Activated CD8-positive, alpha-beta memory T cell treated with anti-CD3 and anti-CD28 coated beads, Interleukin-2, amount 50 U/mL, for 24 hours (primary cell): ENCODE measurements around the gene UMODL1.

Source experiments
- DNase-seq: peaks from one replicate; pipeline ENCODE4 v3.0.0-alpha.2; 2020; ENCODE audit errors: extremely low read depth

Gene UMODL1

DNA sequence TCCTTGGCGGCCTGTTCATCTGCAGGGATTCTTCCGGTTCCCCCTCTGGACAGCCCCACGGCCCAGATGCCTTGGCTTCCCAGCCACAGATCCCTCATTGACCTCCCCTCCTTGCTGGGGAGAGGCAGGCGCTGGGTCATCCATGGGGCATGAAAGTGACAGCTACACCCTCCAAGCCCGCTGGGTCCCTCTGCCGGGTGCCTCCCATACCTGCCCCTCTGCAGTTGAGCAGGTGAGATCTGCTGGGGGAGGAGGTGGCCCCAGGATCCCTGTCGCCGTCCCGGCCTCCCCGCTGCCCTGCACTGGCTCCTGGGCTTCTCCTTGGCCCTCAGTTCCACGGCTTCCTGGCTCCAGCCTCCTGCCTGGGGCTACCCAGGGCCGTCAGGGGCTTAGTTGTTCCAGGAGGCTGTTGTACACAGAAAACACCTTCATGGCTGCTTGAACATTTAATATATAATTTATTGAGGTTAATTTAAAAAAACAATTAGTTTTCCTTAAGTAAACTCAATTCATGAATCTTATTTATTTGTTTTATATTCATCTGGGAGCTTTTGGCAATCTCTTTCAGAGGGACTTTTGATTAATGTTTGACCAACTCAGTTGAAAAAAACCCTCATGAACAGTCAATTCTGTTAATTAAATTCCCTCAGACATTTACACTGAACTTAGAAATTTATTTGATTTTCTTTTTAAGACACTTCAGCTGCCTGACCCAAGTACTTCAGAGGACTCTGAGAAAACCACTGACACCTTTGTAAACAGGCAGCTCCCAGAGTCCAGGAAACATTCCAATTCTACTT, 80.2 kb downstream of the UMODL1 start:
- DNase-seq = no peak

DNA sequence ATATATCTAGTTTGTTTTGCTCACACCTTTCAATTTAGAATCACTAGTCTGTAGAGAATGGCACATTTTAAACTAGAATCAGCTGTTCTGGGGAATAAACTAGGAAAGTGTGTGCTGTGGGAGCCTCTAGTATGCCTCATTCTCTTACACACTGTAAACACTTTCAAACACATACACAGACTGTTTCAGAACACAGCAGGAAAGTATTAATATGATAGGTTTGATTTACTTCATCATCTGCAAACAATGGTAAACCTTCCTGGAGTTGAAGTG, 80.8 kb downstream of the UMODL1 start:
- DNase-seq = no peak

DNA sequence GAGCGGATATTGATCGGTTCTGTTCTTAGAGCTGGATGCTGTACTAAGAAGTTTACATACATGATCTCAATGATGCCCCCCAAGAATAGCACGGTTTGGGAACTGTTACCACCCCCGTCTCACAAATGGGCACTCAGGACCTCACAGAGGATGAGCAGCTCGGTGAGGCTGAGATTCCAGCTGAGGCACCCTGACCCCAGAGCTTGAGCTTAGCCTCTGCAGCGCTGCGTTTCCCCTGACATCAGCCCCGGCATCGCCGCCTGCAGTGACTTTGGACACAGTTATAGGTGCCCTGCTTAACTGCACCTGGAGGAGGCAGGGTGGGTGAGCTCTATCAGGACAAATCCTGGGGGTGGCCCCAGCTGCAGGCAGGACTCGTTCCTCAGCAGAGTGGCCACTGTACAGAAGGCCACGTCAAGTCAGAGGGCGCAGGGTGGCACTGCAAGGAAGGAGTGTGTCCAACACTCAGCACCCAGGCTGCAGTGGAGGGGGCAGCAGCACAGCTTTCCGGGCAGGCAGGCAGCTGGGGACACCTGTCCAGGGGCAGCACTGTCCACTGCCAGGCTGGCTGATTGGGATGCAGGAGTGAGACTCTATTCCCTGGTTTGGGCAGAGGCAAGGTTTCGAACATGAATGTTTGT, 82.0 kb downstream of the UMODL1 start:
- no peak for DNase-seq

GRCh38 chr21:42153746-42154145, 82.6 kb downstream of the UMODL1 start:
- DNase-seq = no peak

- no peak for DNase-seq
These were observed 83.3 kb downstream of the UMODL1 start for GRCh38 chr21:42154237-42155044.

DNA sequence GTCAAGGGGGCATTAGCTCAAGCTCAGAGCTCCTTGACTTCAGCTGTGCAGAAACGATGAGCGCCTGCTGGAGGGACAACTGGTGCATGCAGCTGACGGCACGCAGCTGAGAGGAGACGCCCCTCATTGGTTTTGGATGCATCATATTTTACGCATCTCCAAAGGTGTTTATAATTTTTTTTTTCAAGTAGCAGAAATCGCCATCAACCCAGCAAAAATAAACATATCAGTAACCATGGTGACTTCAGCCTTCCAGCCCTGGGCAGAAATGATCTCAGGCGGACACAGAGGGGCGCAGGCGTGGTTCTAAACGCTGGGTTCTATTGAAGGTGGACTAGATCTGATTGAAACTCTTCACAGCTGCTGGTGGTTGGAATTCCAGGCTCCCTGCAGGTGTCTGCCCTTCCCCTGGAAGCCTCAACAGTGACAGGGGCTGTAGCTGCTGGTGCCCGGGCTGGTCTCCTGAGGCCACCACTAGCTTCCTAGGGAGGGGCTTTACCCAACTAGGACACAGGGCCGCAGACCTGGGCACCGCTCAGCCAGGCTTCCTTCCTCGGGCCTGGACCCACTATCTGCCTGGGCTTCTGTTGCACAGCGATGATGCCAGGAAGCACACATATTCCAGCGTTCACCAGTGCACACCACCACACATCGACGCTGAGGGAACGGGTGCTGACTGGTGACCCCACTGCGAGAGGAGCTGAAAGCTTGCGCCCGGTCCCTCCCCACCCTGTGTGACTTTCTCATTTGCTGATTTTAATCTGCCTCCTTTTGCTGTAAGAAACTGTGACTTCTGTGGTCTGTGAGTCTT, 84.1 kb downstream of the UMODL1 start:
- DNase-seq = no peak

DNA sequence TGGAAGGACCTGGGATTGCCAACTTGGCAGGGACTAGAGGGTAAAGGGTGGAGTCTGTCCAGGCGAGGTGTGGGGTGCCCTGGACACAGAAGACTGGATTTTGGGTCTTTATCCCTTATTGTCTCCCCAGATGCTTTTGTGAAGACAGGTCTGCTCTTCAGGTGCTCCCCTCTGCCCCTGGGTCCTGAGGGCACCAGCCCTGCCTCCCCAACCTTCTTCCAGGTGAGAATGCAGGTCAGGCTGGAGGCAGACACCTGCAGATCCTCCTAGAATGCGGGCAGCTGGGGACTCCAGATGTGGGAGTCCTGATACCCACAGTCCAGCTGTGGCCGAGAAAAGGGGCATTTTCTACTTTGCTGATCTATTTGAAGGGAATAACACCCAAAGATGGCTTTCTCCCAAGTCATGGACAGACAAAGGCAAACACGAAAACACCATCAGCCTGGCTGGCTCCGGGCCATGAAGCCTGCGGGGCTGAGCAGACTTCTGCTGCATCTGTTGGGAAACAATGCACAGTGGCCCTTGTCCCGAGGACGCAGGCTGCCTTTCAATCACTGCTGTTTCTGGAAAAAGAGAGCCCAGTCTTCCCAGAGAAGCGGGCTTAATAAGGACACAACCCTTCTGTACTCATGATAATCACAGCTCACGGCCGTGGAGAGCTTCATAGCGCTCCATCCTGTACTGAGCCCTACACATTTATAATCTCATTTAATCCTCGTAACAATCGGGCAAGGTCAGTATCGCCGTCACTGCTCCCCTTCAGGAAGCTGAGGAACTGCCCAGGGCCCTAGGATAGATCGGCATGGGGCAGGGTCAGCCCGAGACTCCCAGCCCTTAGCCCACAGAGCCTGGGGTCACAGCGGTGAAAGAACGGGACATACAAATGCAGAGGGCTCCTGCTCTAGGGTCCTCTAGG, 85.8 kb downstream of the UMODL1 start:
- no peak for DNase-seq

GRCh38 chr21:42157606-42158310, 86.6 kb downstream of the UMODL1 start:
- DNase-seq = no peak

GRCh38 chr21:42158846-42159245, 87.7 kb downstream of the UMODL1 start:
- no peak for DNase-seq

GRCh38 chr21:42159560-42160110, 88.5 kb downstream of the UMODL1 start:
- DNase-seq = no peak

DNA sequence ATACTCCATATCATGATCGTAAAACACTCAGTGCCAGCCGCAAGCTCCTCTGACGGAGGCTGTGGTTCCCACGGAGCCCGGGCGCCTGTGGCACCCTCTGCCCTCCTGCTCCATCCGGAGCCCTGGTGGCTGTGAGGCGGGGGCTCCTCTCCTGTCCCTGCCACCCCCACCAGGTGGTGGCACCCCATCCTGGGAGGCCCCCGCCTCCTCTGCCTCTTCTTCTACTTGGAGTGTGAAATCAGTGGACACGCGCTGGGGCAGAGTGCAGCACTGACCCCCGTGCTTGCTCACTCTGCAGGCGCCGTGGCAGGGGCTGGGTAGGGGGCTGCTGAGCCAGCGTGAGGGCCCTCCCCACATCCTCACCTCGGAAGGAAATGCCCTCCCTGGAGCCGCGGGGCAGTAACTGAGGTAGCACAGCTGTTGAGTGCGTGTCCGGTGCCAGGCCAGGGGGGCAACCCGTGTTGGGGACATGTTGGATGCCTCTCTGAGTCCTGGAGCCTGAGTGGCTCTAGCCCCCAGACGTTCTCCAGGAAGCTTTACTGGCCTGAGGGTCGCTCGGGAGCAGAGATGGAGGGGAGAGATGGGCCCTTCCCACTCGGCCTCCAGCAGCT, 89.1 kb downstream of the UMODL1 start:
- DNase-seq = no peak

DNA sequence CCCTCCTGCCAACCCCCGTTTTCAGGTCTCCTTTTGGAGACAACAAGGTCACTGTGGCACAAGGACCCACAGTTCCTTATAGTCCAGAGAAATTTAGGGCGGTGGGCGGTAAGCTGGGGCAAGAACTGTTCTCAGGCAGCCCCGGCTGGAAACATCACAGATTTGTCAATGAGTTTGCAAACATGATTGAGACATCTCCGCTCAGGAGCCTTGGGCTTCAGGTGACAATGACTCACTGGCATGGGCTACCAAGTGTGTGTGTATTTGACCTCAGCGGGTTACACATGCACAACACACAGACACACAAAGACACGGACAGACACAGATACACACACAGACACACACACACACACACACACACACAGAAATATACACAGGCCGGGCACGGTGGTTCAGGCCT, 89.6 kb downstream of the UMODL1 start:
- DNase-seq = no peak

DNA sequence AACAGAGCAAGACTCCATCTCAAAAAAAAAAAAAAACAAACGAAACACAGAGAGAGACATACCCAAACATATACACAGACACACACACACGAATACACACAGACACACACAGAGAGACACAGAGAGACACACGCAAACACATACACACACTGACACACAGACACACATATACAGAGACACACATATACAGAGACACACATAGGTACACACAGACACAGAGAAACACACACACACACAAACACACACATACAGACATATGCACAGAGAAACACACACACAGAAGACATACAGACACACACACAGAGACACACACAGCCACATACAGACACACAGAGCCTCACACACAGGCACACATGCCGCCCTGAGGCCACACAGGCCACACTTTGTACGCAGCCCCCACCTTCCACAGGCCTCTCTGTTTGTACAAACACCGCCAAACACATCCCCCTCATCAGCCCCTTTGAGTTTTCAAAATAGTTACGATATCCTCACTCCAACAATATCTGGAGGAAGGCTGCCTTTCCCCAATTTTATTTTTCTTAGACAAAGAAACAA, 90.4 kb downstream of the UMODL1 start:
- DNase-seq = no peak

- no peak for DNase-seq
These were observed 91.0 kb downstream of the UMODL1 start for GRCh38 chr21:42161956-42162681.

GRCh38 chr21:42162831-42163510, 91.9 kb downstream of the UMODL1 start:
- no peak for DNase-seq

- no peak for DNase-seq
These were observed 92.4 kb downstream of the UMODL1 start for GRCh38 chr21:42163511-42163863.

DNA sequence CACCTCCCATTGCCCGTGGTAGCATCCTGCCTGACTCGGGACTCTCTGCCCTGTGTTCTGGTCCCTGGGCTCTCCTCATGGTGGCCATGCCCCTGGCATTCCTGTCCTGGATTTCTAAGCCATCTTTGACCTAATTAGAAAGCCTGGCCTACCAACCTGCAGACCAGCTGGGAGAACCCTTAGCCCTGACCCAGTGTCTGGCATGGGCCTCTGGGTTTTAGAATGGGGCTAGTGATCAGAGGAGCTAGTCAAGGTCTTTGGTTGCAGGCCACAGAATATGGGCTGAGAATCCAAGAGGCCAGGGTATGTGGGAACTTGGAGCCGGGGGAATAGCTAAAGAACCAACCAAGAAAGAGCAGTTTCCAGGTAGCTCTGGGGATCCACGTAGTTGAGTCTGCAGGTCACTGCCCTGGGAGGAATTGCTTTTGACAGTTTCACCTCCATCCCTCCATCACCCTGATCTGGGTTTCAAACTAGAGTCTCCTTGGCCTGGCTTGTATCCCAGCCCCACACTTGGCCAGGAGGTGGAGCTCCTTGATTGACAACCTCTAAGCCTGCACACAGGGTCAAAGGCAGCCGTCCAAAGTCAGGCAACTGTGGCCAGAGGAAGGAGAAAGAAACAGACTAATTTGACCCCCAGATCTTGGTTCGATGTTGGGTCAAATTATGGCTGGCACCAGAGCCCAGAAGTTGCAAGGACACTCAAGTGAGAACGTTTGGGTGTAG, 93.1 kb downstream of the UMODL1 start:
- no peak for DNase-seq
